ENCODE results near the gene HACL1. TPM values are rescaled to one million over a fixed set of nuclear protein-coding genes. Genes with fewer than 3 reads are reported as not detected.

Gene HACL1
- total RNA-seq, 4 donors from 2014 or later = 19.3 to 27.0 (median 22.0) TPM

DNA sequence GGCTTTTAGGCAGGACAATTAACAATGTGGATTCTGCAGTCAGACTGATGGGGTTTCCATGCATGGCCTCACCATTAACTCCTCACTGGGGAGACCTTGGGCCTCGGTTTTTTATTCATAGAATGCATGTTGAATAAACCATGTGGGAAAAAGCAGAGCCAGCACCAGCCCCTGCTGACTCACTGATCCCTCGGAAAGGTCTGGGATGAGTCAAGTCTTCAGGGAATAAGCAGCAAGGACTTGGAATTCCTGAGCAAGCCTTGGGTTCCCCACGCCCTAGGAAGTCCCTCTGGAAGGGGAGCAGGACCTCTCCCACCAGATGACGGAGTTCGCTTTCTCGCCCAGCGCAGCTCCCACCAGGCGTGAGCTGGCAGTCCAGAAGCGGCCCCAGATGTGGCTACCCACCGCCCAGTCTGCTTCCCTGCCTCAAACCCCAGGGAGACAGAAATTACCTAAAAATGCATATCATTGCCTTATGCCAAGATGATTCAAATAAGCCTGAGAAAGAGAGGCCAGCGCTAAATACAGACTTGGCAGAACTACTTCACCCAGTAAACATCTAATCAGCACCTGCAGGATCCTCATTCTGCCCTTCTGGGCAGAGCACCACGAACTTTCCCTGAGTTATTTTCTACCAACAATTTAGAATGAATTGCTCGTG is 45.6 kb upstream of the HACL1 start:
- 26% methylated on average over 11 of the region's 13 CpGs for WGBS
- Histone ChIP-seq H3K27ac (replicated peaks in 1 of 4) (peak overlapping the region; percentile 76 to 87 (median 81)), H3K27me3 (no peaks in the 10 kb centered on the region), H3K36me3 (peaks cover 0 to 15% (median 6%) of the 10 kb centered on the region in 4 donors), H3K4me1 (peaks cover 24 to 39% (median 37%) of the 10 kb centered on the region in 4 donors), H3K4me3 (peak overlapping the region in 3 of 4 donors; percentile 1 to 24 (median 2)), H3K9me3 (no peaks in the 10 kb centered on the region)
- DNase-seq (ENCODE audit: extremely low spot score) = no peak
- intact Hi-C loops (cut with DNase I) = no loop called here
- TF ChIP-seq POLR2A (IDR thresholded peaks at IDR 0.05; ENCODE audit: low read depth) (no peak), POLR2AphosphoS5 (IDR thresholded peaks at IDR 0.05) (peak; percentile 40 to 61), EP300 (IDR thresholded peaks at IDR 0.05) (peak; percentile 42)
- TF ChIP-seq, protein P1, sequence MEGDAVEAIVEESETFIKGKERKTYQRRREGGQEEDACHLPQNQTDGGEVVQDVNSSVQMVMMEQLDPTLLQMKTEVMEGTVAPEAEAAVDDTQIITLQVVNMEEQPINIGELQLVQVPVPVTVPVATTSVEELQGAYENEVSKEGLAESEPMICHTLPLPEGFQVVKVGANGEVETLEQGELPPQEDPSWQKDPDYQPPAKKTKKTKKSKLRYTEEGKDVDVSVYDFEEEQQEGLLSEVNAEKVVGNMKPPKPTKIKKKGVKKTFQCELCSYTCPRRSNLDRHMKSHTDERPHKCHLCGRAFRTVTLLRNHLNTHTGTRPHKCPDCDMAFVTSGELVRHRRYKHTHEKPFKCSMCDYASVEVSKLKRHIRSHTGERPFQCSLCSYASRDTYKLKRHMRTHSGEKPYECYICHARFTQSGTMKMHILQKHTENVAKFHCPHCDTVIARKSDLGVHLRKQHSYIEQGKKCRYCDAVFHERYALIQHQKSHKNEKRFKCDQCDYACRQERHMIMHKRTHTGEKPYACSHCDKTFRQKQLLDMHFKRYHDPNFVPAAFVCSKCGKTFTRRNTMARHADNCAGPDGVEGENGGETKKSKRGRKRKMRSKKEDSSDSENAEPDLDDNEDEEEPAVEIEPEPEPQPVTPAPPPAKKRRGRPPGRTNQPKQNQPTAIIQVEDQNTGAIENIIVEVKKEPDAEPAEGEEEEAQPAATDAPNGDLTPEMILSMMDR (IDR thresholded peaks at IDR 0.05) = no peak

DNA sequence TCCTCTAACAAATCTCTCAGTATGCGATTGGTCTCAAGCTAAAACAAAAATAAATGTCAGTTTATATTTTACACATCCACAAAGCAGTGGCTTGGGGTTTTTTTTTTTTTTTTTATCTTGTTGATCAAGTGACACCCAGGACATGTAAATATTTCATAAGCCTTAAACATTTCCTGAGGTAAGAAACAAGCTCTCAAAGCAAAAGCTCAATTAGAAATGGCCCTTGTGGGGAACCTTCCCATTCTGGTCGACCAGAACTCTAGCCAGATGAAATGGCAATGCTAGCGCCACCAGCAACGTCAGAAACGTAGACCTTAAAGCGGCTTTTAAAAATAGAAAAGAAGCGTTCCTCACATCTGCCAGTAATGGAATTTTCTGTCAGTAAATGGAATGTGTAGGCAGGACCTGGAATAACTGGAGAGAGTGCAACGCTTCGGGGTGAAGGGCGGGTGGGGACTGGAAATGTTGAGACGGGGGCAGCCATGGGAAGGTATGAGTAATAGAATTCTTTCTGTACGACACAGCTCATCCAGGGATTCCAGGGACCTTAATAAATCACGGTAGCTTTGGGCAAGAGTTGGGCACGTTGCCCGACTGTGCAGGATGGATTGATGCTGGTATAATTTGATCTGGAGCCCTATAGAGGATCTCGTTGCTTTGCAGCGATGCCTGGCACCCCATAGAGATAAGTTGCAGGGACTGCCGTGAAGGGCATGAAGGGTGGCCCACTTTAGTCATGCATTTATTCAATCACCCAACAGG is 44.6 kb upstream of the HACL1 start:
- Histone ChIP-seq H3K4me3 (peak overlapping the region in 2 of 4 donors; percentile 2 to 30), H3K27me3 (no peaks in the 10 kb centered on the region), H3K9me3 (no peaks in the 10 kb centered on the region), H3K36me3 (peaks cover 0 to 17% (median 7%) of the 10 kb centered on the region in 4 donors), H3K27ac (replicated peaks in 1 of 4) (peak overlapping the region; percentile 76 to 87 (median 81)), H3K4me1 (peaks cover 24 to 39% (median 37%) of the 10 kb centered on the region in 4 donors)
- intact Hi-C loops (cut with DNase I) = no loop called here
- DNase-seq (ENCODE audit: extremely low spot score) = peak; percentile 57
- TF ChIP-seq EP300 (IDR thresholded peaks at IDR 0.05) (peak; percentile 17), POLR2AphosphoS5 (IDR thresholded peaks at IDR 0.05) (peak in 1 of 2 donors; percentile 68)
- TF ChIP-seq, protein P1 (IDR thresholded peaks at IDR 0.05) = no peak
- WGBS = 39% methylated on average over 18 of the region's 18 CpGs

DNA sequence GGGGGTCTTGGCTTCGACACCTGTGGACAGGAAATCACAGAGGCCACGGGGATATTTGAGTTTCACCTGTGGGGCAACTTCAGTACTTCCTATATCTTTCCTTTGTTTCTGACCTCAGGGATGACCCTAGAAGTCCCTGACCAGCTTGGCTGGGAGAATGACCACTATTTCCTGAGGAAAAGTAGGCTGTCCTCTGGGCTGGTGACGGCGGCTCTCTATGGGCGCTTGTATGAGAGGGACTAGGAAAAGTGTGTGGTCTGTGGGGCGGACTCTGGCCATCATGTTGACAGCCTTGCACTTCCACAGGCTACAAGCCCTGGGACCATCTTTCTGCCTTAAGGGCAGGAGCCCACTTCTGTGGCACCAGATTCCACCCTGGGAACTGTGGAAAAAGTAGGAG is 43.9 kb upstream of the HACL1 start:
- Histone ChIP-seq H3K4me3 (no peak overlapping the region), H3K27me3 (no peaks in the 10 kb centered on the region), H3K27ac (replicated peaks in 1 of 4) (peak overlapping the region; percentile 76 to 87 (median 81)), H3K4me1 (peaks cover 24 to 39% (median 37%) of the 10 kb centered on the region in 4 donors), H3K36me3 (peaks cover 0 to 17% (median 7%) of the 10 kb centered on the region in 4 donors), H3K9me3 (no peaks in the 10 kb centered on the region)
- TF ChIP-seq, protein P1 (IDR thresholded peaks at IDR 0.05) = no peak
- TF ChIP-seq POLR2A (IDR thresholded peaks at IDR 0.05; ENCODE audit: low read depth) (no peak), POLR2AphosphoS5 (IDR thresholded peaks at IDR 0.05) (no peak), EP300 (IDR thresholded peaks at IDR 0.05) (no peak)
- 83% methylated on average over 6 of the region's 6 CpGs for WGBS
- peak; percentile 85 for DNase-seq (ENCODE audit: extremely low spot score)
- intact Hi-C loops (cut with DNase I) = no loop called here

DNA sequence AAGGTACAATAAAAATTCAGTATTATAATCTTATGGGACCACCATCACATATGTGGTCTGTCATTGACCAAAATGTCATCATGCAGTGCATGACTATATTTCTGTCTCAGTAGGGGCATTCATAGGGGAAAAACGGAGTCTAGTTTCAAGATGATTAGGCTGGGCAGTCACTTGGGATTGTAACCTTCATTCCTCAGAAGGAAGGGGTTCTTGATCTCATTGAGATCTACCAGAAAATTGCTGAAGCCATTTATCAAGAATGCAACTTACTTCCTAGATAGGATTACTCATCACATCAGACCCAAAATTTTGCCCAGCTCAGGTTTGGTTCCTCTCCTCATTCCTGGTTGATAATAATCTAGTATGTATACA is 37.5 kb upstream of the HACL1 start:
- peaks cover 21 to 47% (median 36%) of the 10 kb centered on the region in 4 donors for H3K4me1 ChIP-seq
- H3K4me3 ChIP-seq = no peak overlapping the region
- 94% methylated on average over 1 of the region's 1 CpG for WGBS
- DNase-seq (ENCODE audit: extremely low spot score) = no peak
- no peaks in the 10 kb centered on the region for H3K27me3 ChIP-seq
- peaks cover 0 to 9% (median 3%) of the 10 kb centered on the region in 4 donors for H3K36me3 ChIP-seq
- TF ChIP-seq, protein P1 (IDR thresholded peaks at IDR 0.05) = no peak
- TF ChIP-seq EP300 (IDR thresholded peaks at IDR 0.05) = no peak
- no peak for TF ChIP-seq POLR2A (IDR thresholded peaks at IDR 0.05; ENCODE audit: low read depth)
- no peak for TF ChIP-seq POLR2AphosphoS5 (IDR thresholded peaks at IDR 0.05)
- H3K27ac ChIP-seq (replicated peaks in 1 of 4) = no peak overlapping the region
- intact Hi-C loops (cut with DNase I) = loop anchor here (10.0 kb wide), 1 partner anchor 606 kb away; no protein-coding TSS in a partner anchor
- no peaks in the 10 kb centered on the region for H3K9me3 ChIP-seq
